ENCODE data around the gene DDX20. TPM values are rescaled to one million over a fixed set of nuclear protein-coding genes. Genes with fewer than 3 reads are reported as not detected.

DDX20 gene
- total and polyA plus RNA-seq, 8 donors, result 0.58 to 55.6 (median 9.6) TPM

DNA sequence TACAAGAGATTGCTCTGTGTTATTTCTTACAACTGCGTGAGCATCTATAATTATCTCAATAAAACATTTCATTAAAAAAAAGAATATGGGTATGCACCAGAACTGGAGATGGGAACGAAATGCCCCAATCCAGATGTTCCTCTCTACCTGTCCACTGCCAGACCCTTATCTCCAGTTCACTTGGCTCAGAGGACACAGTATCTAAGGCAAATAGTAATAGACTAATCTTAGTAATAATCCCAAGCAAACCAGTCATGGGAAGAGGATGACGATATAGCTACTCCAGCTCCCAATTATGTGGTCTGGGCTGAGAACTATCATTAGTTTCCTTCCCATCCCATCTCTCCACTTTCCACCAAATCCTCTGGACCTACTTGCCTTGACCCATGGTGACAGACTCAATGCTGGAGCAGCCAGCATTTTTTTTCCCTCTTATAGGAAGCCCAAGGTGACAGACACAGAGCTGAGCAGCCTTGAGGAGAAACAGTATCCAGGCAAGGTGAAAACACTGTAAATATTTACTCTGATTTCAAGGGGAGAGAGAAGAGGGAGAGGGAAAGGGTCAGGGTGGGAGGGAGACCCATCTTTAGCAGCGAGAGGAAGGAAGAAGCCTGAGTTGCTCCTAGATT, 28.7 kb downstream of the DDX20 start:
- H3K27ac ChIP-seq, result no peak overlapping the region
- peaks cover 0 to 14% (median 0%) of the 10 kb centered on the region in 4 donors for H3K36me3 ChIP-seq
- no peaks in the 10 kb centered on the region for H3K9me3 ChIP-seq
- H3K4me3 ChIP-seq, result no peak overlapping the region
- DNase-seq, result no peak
- TF ChIP-seq EP300 (IDR thresholded peaks at IDR 0.05) (no peak), POLR2A (IDR thresholded peaks at IDR 0.05) (no peak), POLR2AphosphoS5 (IDR thresholded peaks at IDR 0.05) (no peak)
- TF ChIP-seq, protein P1, sequence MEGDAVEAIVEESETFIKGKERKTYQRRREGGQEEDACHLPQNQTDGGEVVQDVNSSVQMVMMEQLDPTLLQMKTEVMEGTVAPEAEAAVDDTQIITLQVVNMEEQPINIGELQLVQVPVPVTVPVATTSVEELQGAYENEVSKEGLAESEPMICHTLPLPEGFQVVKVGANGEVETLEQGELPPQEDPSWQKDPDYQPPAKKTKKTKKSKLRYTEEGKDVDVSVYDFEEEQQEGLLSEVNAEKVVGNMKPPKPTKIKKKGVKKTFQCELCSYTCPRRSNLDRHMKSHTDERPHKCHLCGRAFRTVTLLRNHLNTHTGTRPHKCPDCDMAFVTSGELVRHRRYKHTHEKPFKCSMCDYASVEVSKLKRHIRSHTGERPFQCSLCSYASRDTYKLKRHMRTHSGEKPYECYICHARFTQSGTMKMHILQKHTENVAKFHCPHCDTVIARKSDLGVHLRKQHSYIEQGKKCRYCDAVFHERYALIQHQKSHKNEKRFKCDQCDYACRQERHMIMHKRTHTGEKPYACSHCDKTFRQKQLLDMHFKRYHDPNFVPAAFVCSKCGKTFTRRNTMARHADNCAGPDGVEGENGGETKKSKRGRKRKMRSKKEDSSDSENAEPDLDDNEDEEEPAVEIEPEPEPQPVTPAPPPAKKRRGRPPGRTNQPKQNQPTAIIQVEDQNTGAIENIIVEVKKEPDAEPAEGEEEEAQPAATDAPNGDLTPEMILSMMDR (IDR thresholded peaks at IDR 0.05), result no peak
- H3K27me3 ChIP-seq, result no peaks in the 10 kb centered on the region
- 57 to 71% (median 69%) methylated on average over 4 of the region's 4 CpGs for WGBS, 5 donors
- intact Hi-C loops (cut with DNase I; ENCODE audit: low total_unique reads), result no loop called here
- H3K4me1 ChIP-seq, result peaks cover 0 to 7% (median 5%) of the 10 kb centered on the region in 4 donors

DNA sequence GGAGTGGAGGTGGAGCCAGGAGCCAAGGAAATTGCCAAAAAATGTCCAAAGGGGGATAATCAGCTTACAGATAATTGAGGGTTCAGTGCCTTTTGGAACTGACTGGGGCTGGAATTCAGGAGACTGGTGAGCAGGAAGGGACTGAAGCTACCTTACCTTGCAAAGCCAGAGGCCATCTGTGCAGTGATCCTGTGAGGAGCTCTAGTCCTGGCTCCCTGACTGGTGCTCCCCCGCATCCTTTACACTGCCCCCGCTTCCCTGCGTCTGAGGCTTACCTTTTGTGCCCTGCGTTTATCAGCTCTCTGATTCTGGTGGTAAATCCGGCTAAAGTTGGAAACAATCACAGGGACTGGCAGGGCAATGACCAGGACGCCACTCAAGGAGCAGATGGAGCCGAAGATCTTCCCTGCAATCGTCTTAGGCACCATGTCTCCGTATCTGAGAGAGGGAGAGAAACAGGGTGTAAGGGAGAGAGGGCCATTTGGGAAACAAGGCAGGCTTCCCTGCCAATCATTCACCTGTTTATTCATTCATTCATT, 31.0 kb downstream of the DDX20 start:
- Histone ChIP-seq H3K4me3 (no peak overlapping the region), H3K27ac (no peak overlapping the region), H3K4me1 (peaks cover 0 to 10% (median 7%) of the 10 kb centered on the region in 4 donors), H3K9me3 (no peaks in the 10 kb centered on the region), H3K27me3 (no peaks in the 10 kb centered on the region), H3K36me3 (peaks cover 0 to 8% (median 0%) of the 10 kb centered on the region in 4 donors)
- WGBS, 5 donors, result 78 to 87% (median 81%) methylated on average over 9 of the region's 9 CpGs
- TF ChIP-seq, protein P1 (IDR thresholded peaks at IDR 0.05), result no peak
- no peak for TF ChIP-seq EP300 (IDR thresholded peaks at IDR 0.05)
- TF ChIP-seq POLR2A (IDR thresholded peaks at IDR 0.05), result no peak
- no peak for TF ChIP-seq POLR2AphosphoS5 (IDR thresholded peaks at IDR 0.05)
- intact Hi-C loops (cut with DNase I; ENCODE audit: low total_unique reads), result no loop called here
- DNase-seq, result no peak

DNA sequence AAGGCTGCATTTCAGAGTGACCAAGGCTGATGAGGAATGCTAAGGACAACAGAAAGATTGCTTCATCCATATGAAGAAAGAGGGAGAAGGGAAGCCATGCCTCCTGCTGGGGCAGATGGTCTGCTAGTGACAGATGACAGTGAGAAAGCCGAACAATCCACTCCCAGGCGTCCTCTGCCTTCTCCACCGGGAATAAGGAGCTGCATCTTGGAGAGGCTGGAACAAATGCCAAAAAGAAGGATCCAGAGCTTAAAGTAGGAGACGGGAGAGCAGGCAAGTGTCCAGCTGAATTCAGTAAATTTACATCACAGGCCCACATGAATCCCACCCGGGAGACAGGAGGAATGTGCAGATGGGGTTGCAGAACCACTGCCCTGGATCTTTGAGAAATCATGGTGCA, 33.4 kb downstream of the DDX20 start:
- intact Hi-C loops (cut with DNase I; ENCODE audit: low total_unique reads), result no loop called here
- Histone ChIP-seq H3K9me3 (no peaks in the 10 kb centered on the region), H3K27ac (peak overlapping the region in 3 of 5 donors; percentile 9 to 49 (median 36)), H3K36me3 (peaks cover 0 to 4% (median 0%) of the 10 kb centered on the region in 4 donors), H3K4me1 (peaks cover 0 to 10% (median 7%) of the 10 kb centered on the region in 4 donors), H3K27me3 (peaks cover 0 to 8% (median 0%) of the 10 kb centered on the region in 3 donors), H3K4me3 (no peak overlapping the region)
- DNase-seq, result peak in 1 of 2 donors; percentile 23
- 43 to 67% (median 61%) methylated on average over 5 of the region's 5 CpGs for WGBS, 5 donors
- no peak for TF ChIP-seq POLR2AphosphoS5 (IDR thresholded peaks at IDR 0.05)
- no peak for TF ChIP-seq POLR2A (IDR thresholded peaks at IDR 0.05)
- TF ChIP-seq, protein P1 (IDR thresholded peaks at IDR 0.05), result no peak
- no peak for TF ChIP-seq EP300 (IDR thresholded peaks at IDR 0.05)

DNA sequence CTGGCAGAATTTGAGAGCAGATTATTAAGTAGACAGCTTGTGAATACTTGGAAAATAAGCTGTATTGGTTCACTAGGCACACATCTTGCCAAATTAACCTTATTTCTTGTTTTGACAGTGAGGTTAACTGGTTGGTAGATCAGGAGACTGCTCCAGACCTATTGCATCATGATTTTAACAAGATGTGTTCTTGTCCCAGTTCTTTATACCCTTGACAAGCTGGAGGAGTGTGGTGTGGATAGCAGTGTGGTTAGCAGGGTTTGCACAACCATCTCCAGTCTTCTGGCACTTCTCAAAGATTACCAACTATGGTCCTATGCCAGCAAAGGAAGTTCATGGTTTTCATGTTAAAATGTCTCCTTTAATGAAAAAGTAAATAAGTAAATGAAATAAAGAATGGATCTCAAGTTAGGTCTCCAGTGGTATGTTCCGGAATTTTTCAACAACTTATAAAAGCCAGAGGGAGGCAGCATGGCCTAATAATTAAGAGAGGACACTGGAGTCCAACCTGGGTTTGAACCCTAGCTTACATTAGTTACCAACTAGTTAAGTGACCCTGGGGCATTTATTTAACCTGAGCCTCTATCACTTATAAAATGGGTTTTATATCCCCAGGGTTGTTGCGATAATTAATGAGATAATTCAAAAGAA, 34.1 kb downstream of the DDX20 start:
- H3K4me1 ChIP-seq, result peaks cover 0 to 10% (median 7%) of the 10 kb centered on the region in 4 donors
- TF ChIP-seq POLR2AphosphoS5 (IDR thresholded peaks at IDR 0.05) (peak in 2 of 3 donors; percentile 20 to 36), POLR2A (IDR thresholded peaks at IDR 0.05) (no peak)
- TF ChIP-seq, protein P1 (IDR thresholded peaks at IDR 0.05), result peak in 2 of 7 experiments; percentile 11 to 12
- H3K27me3 ChIP-seq, result peaks cover 0 to 13% (median 0%) of the 10 kb centered on the region in 3 donors
- no peak overlapping the region for H3K4me3 ChIP-seq
- intact Hi-C loops (cut with DNase I; ENCODE audit: low total_unique reads), result loop anchor here (10.0 kb wide), 1 partner anchor 195 kb away; the partner anchor contains the start of gene KCND3
- H3K27ac ChIP-seq, result peak overlapping the region in 2 of 5 donors; percentile 36 to 49
- H3K9me3 ChIP-seq, result no peaks in the 10 kb centered on the region
- peaks cover 0 to 4% (median 0%) of the 10 kb centered on the region in 4 donors for H3K36me3 ChIP-seq
- WGBS, 5 donors, result 69 to 81% (median 77%) methylated on average over 2 of the region's 2 CpGs
- no peak for DNase-seq
